ENCODE results near the gene MORC4.

The MORC4 gene

GRCh38 chrX:106899276-106899675 lies 100.7 kb downstream of the MORC4 start:
- Histone ChIP-seq H3K9me3 (ENCODE audit: control insufficient read depth, insufficient read depth, low read length) (no peaks in the 10 kb centered on the region), H3K4me1 (ENCODE audit: control insufficient read depth, insufficient read depth, low read length) (no peaks in the 10 kb centered on the region; the same call in 1 of the 2 replicates), H3K36me3 (ENCODE audit: control insufficient read depth, insufficient read depth, low read length) (no peaks in the 10 kb centered on the region), H3K27ac (ENCODE audit: low read length) (no peak overlapping the region), H3K27me3 (ENCODE audit: control insufficient read depth, insufficient read depth, low read length) (no peaks in the 10 kb centered on the region), H3K4me3 (ENCODE audit: low read length) (no peak overlapping the region)
- DNase-seq (ENCODE audit: low read depth, low spot score): no peak
- WGBS (ENCODE audit: insufficient coverage, insufficient read length): no CpG with 5 or more reads among the region's 2 CpGs

GRCh38 chrX:106898462-106898861 lies 101.5 kb downstream of the MORC4 start:
- no CpG with 5 or more reads among the region's 1 CpG for WGBS (ENCODE audit: insufficient coverage, insufficient read length)
- Histone ChIP-seq H3K4me1 (ENCODE audit: control insufficient read depth, insufficient read depth, low read length) (no peaks in the 10 kb centered on the region; the same call in 1 of the 2 replicates), H3K36me3 (ENCODE audit: control insufficient read depth, insufficient read depth, low read length) (no peaks in the 10 kb centered on the region), H3K27me3 (ENCODE audit: control insufficient read depth, insufficient read depth, low read length) (no peaks in the 10 kb centered on the region), H3K27ac (ENCODE audit: low read length) (no peak overlapping the region), H3K9me3 (ENCODE audit: control insufficient read depth, insufficient read depth, low read length) (no peaks in the 10 kb centered on the region), H3K4me3 (ENCODE audit: low read length) (no peak overlapping the region)
- no peak for DNase-seq (ENCODE audit: low read depth, low spot score)

- H3K4me1 ChIP-seq (ENCODE audit: control insufficient read depth, insufficient read depth, low read length): no peaks in the 10 kb centered on the region; the same call in 1 of the 2 replicates
- no CpG with 5 or more reads among the region's 6 CpGs for WGBS (ENCODE audit: insufficient coverage, insufficient read length)
Observed at GRCh38 chrX:106897259-106897658, 102.8 kb downstream of the MORC4 start.

GRCh38 chrX:106894978-106895452 lies 105.0 kb downstream of the MORC4 start:
- H3K27me3 ChIP-seq (ENCODE audit: control insufficient read depth, insufficient read depth, low read length): no peaks in the 10 kb centered on the region
- no CpG with 5 or more reads among the region's 3 CpGs for WGBS (ENCODE audit: insufficient coverage, insufficient read length)
- H3K36me3 ChIP-seq (ENCODE audit: control insufficient read depth, insufficient read depth, low read length): no peaks in the 10 kb centered on the region
- H3K4me3 ChIP-seq (ENCODE audit: low read length): no peak overlapping the region
- H3K9me3 ChIP-seq (ENCODE audit: control insufficient read depth, insufficient read depth, low read length): no peaks in the 10 kb centered on the region
- no peak overlapping the region for H3K27ac ChIP-seq (ENCODE audit: low read length)
- no peaks in the 10 kb centered on the region; the same call in 1 of the 2 replicates for H3K4me1 ChIP-seq (ENCODE audit: control insufficient read depth, insufficient read depth, low read length)
- no peak for DNase-seq (ENCODE audit: low read depth, low spot score)

More at GRCh38 chrX:106897259-106897658, 102.8 kb downstream of the MORC4 start:
- Histone ChIP-seq H3K27ac (ENCODE audit: low read length) (no peak overlapping the region), H3K27me3 (ENCODE audit: control insufficient read depth, insufficient read depth, low read length) (no peaks in the 10 kb centered on the region), H3K9me3 (ENCODE audit: control insufficient read depth, insufficient read depth, low read length) (no peaks in the 10 kb centered on the region), H3K36me3 (ENCODE audit: control insufficient read depth, insufficient read depth, low read length) (no peaks in the 10 kb centered on the region), H3K4me3 (ENCODE audit: low read length) (no peak overlapping the region)
- DNase-seq (ENCODE audit: low read depth, low spot score): no peak

- Histone ChIP-seq H3K27me3 (ENCODE audit: control insufficient read depth, insufficient read depth, low read length) (no peaks in the 10 kb centered on the region), H3K36me3 (ENCODE audit: control insufficient read depth, insufficient read depth, low read length) (no peaks in the 10 kb centered on the region), H3K4me3 (ENCODE audit: low read length) (no peak overlapping the region), H3K9me3 (ENCODE audit: control insufficient read depth, insufficient read depth, low read length) (no peaks in the 10 kb centered on the region), H3K27ac (ENCODE audit: low read length) (no peak overlapping the region), H3K4me1 (ENCODE audit: control insufficient read depth, insufficient read depth, low read length) (no peaks in the 10 kb centered on the region; the same call in 1 of the 2 replicates)
- DNase-seq (ENCODE audit: low read depth, low spot score): peak; percentile 22
- no CpG with 5 or more reads among the region's 6 CpGs for WGBS (ENCODE audit: insufficient coverage, insufficient read length)
Observed at GRCh38 chrX:106894392-106894909, 105.6 kb downstream of the MORC4 start.

GRCh38 chrX:106891762-106892460 lies 108.1 kb downstream of the MORC4 start:
- Histone ChIP-seq H3K27me3 (ENCODE audit: control insufficient read depth, insufficient read depth, low read length) (no peaks in the 10 kb centered on the region), H3K36me3 (ENCODE audit: control insufficient read depth, insufficient read depth, low read length) (no peaks in the 10 kb centered on the region), H3K27ac (ENCODE audit: low read length) (no peak overlapping the region), H3K9me3 (ENCODE audit: control insufficient read depth, insufficient read depth, low read length) (no peaks in the 10 kb centered on the region), H3K4me3 (ENCODE audit: low read length) (no peak overlapping the region), H3K4me1 (ENCODE audit: control insufficient read depth, insufficient read depth, low read length) (no peaks in the 10 kb centered on the region)
- no peak for DNase-seq (ENCODE audit: low read depth, low spot score)
- WGBS (ENCODE audit: insufficient coverage, insufficient read length): no CpG with 5 or more reads among the region's 7 CpGs
